NCI-H2171 treated with DMSO at 0.1 percent for 48 hours (cell line): Measurements from ENCODE around the gene KRTAP12-3.

Experiments
- DNase-seq: peaks from one replicate; lab custom pipeline; 2025; lab: John Stamatoyannopoulos, UW

Gene KRTAP12-3

GRCh38 chr21:44702973-44703730 is 45.4 kb downstream of the KRTAP12-3 start:
- DNase-seq: no peak

- DNase-seq: no peak
Observed at GRCh38 chr21:44703731-44704635, 46.3 kb downstream of the KRTAP12-3 start.

- no peak for DNase-seq
Observed at GRCh38 chr21:44704636-44705001, 46.9 kb downstream of the KRTAP12-3 start.

GRCh38 chr21:44706026-44706705 is 48.4 kb downstream of the KRTAP12-3 start:
- DNase-seq: no peak

- no peak for DNase-seq
Observed at GRCh38 chr21:44706706-44707581, 49.2 kb downstream of the KRTAP12-3 start.
